Activated B cell treated with CpG ODN at 0.5 μM for 24 hours (primary cell): ENCODE data around the gene DSCAM. TPM values are rescaled to one million over a fixed set of nuclear protein-coding genes. Genes with fewer than 3 reads are reported as not detected.

Experiments
- ATAC-seq: fragments of 200-7000 bp; cut with Tn5 transposase; one replicate; pipeline ENCODE4 v1.10.0; 2021; ENCODE audit warnings: low read depth, mild to moderate bottlenecking, moderate library complexity
- CTCF ChIA-PET: fragments of 350-600 bp; sonication (Branson Sonifier 250); formaldehyde crosslinking; loops from one replicate; lab custom pipeline; 2021; ENCODE audit warnings: antibody characterized with exemption; lab: Charles Lee
- POLR2A ChIA-PET: fragments of 350-600 bp; sonication (Branson Sonifier 250); formaldehyde crosslinking; loops from one replicate; lab custom pipeline; 2021; ENCODE audit warnings: antibody characterized with exemption; lab: Charles Lee
- DNase-seq: peaks from one replicate; pipeline ENCODE4 v3.0.0; 2022
- H3K27ac Mint-ChIP-seq: one replicate; pipeline ENCODE4 v1.8.0; 2020; ENCODE audit warnings: mixed read lengths
- H3K27me3 Mint-ChIP-seq: one replicate; pipeline ENCODE4 v1.8.0; 2021; ENCODE audit warnings: mixed read lengths
- H3K36me3 Mint-ChIP-seq: one replicate; pipeline ENCODE4 v1.8.0; 2021; ENCODE audit warnings: low read depth, mixed read lengths
- H3K4me1 Mint-ChIP-seq: one replicate; pipeline ENCODE4 v1.8.0; 2021; ENCODE audit warnings: mixed read lengths
- H3K4me3 Mint-ChIP-seq: one replicate; pipeline ENCODE4 v1.8.0; 2020; ENCODE audit warnings: mild to moderate bottlenecking, mixed read lengths
- H3K9me3 Mint-ChIP-seq: one replicate; pipeline ENCODE4 v1.8.0; 2020; ENCODE audit warnings: mixed read lengths
- intact Hi-C: fragments of 100-400 bp; cut with micrococcal nuclease; formaldehyde crosslinking; loops from one replicate; pipeline ENCODE4 v1.15.1; 2024
- total RNA-seq: library from RNA; stranded (reverse); gene quantifications from 2 replicates; pipeline ENCODE4 v1.2.3, GENCODE V29; 2022
- TF ChIP-seq, protein P1 (sequence below): fragments of 200-600 bp; IDR thresholded peaks from one replicate; pipeline ENCODE4 v1.8.0; 2022; ENCODE audit warnings: antibody characterized with exemption, mild to moderate bottlenecking

DSCAM gene
- total RNA-seq, 1 donor from 2014 or later, result not detected

DNA sequence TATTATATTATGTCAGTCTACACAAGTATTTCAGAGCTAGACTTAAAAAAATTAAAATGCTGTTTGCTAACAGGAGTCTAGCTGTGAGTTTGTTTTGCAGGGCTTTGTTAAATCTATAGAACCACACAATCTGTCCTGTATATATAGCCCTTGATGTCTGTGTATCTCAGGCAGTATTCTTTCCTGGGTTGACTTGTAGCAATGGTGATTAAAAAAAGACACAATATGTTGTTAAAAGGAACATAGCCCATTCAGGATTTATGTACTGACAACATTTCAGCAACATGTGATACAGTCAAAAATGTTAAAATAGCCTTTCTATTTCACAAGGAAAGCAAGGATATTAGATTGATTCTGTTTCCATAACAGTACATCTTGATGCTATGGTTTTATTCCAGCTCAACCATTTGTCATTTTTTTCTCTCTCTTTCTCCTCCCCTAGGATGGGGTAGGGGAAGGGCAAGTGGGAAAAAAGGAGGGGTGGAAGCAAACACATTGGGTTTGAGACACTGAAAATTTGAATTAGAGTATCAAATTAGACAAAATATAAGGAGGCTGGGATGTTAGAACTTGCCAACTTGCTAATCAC, 139.2 kb downstream of the DSCAM start:
- H3K27ac Mint-ChIP-seq, result no peak overlapping the region
- H3K4me3 Mint-ChIP-seq, result no peak overlapping the region
- intact Hi-C loops, result no loop called here
- no peaks in the 10 kb centered on the region for H3K36me3 Mint-ChIP-seq
- H3K27me3 Mint-ChIP-seq, result no peaks in the 10 kb centered on the region
- DNase-seq (no peak), ATAC-seq (no peak)
- POLR2A ChIA-PET, result no interaction called here
- H3K9me3 Mint-ChIP-seq, result peaks cover 2% of the 10 kb centered on the region
- no peaks in the 10 kb centered on the region for H3K4me1 Mint-ChIP-seq
- TF ChIP-seq, protein P1, sequence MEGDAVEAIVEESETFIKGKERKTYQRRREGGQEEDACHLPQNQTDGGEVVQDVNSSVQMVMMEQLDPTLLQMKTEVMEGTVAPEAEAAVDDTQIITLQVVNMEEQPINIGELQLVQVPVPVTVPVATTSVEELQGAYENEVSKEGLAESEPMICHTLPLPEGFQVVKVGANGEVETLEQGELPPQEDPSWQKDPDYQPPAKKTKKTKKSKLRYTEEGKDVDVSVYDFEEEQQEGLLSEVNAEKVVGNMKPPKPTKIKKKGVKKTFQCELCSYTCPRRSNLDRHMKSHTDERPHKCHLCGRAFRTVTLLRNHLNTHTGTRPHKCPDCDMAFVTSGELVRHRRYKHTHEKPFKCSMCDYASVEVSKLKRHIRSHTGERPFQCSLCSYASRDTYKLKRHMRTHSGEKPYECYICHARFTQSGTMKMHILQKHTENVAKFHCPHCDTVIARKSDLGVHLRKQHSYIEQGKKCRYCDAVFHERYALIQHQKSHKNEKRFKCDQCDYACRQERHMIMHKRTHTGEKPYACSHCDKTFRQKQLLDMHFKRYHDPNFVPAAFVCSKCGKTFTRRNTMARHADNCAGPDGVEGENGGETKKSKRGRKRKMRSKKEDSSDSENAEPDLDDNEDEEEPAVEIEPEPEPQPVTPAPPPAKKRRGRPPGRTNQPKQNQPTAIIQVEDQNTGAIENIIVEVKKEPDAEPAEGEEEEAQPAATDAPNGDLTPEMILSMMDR, result no peak
- CTCF ChIA-PET, result no interaction called here

DNA sequence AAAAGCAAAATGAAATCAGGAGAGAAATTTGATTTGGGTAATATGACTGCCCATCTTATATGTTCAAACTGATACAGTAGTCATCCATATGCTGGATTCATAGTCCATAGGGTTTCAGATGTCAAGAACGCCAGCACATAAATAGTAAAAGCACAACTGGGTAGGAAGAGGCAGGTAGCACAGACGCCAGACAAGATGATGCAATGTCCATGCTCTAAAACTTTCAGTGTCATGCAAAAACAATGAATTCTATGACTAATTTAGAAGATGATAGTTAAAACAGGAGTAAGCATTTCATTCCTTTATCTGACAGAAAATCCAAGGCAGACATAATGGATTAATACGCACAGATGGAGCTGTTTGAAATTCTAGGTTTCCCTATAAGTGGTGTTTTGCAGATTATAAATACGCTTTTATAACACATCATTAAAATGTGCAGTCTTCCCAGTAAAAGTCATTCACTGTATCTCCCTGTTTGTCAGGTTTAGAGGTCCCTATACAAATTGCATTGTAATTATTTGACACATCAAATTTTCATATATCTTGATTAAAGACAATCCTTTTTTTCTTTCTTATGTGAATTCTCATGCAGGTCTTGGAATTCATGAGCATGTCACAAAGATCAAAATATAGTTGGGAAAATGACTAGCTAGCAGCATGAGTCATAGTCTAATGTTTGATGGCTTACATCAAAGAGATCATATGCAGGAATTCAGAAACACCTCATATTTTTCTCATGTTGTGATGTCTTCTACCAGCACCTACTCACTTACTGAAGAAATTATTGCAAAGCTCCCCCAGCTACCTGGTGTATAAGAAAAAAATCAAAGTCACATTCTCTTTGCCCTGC, 139.9 kb downstream of the DSCAM start:
- intact Hi-C loops, result no loop called here
- Mint-ChIP-seq H3K27me3 (no peaks in the 10 kb centered on the region), H3K4me3 (no peak overlapping the region), H3K9me3 (peaks cover 2% of the 10 kb centered on the region), H3K4me1 (no peaks in the 10 kb centered on the region), H3K36me3 (no peaks in the 10 kb centered on the region), H3K27ac (no peak overlapping the region)
- no peak for DNase-seq
- ATAC-seq, result no peak
- ChIA-PET POLR2A (no interaction called here), CTCF (no interaction called here)
- TF ChIP-seq, protein P1, result no peak

DNA sequence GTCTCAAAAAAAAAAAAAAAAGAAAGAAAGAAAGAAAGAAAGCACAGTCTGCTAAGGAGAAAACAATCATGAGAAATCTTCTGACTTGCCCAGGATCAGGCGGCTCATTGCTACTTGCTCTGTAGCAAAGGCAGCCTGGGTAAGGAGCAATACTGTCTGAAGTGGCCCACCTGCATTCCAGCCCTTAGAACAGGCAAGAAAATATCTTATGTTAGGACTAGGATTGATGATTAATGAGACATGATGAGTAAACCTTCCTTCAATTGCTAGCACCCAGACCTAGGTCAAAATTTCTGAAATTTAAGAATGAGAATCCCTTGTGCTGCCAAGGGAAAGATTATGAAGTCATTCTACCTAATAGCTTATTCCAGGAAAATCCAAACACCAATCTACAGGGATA, 140.8 kb downstream of the DSCAM start:
- POLR2A ChIA-PET, result no interaction called here
- Mint-ChIP-seq H3K4me1 (no peaks in the 10 kb centered on the region), H3K9me3 (peaks cover 2% of the 10 kb centered on the region), H3K27ac (no peak overlapping the region), H3K36me3 (no peaks in the 10 kb centered on the region), H3K4me3 (no peak overlapping the region), H3K27me3 (no peaks in the 10 kb centered on the region)
- intact Hi-C loops, result no loop called here
- TF ChIP-seq, protein P1, result no peak
- no peak for DNase-seq
- CTCF ChIA-PET, result no interaction called here
- no peak for ATAC-seq

DNA sequence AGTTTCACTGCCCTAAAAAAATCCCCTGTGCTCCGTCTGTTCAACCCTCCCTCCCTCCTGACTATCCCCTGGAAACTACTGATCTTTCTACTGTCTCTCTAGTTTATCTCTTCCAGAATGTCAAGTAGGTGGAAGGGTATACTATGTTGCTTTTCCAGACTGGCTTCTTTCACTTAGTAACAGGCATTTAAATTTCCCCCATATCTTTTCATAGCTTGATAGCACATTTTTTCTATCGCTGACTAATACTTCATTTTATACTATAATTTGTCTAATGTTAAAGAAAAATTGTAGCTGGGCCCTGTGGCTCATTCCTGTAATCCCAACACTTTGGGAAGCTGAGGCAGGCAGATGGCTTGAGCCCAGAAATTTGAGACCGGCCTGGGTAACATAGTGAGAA, 142.8 kb downstream of the DSCAM start:
- DNase-seq (no peak), ATAC-seq (no peak)
- H3K36me3 Mint-ChIP-seq, result no peaks in the 10 kb centered on the region
- TF ChIP-seq, protein P1, result no peak
- POLR2A ChIA-PET, result no interaction called here
- no peaks in the 10 kb centered on the region for H3K4me1 Mint-ChIP-seq
- CTCF ChIA-PET, result interaction anchor here (0.6 kb wide), 1 partner anchor 127 kb away, joined by 3 read pairs; no protein-coding TSS in a partner anchor
- no peaks in the 10 kb centered on the region for H3K27me3 Mint-ChIP-seq
- no peak overlapping the region for H3K4me3 Mint-ChIP-seq
- intact Hi-C loops, result no loop called here
- peaks cover 6% of the 10 kb centered on the region for H3K9me3 Mint-ChIP-seq
- no peak overlapping the region for H3K27ac Mint-ChIP-seq

DNA sequence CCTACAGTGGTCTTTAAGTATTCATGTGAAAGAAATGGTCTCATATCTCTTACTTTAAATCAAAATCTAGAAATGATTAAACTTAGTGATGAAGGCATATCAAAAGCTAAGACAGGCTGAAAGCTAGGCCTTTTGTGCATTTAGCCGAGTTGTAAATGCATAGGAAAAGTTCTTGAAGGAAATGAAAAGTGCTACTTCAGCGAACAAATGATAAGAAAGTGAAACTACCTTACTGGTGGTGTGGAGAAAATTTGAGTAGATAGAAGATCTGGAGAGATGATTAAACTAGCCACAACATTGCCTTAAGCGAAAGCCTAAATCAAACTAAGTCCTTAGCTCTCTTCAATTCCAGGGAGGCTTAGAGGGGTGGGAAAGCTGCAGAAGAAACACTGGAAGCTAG, 147.6 kb downstream of the DSCAM start:
- Mint-ChIP-seq H3K27ac (no peak overlapping the region), H3K27me3 (no peaks in the 10 kb centered on the region), H3K36me3 (no peaks in the 10 kb centered on the region), H3K9me3 (peaks cover 7% of the 10 kb centered on the region), H3K4me1 (no peaks in the 10 kb centered on the region), H3K4me3 (no peak overlapping the region)
- DNase-seq (no peak), ATAC-seq (no peak)
- TF ChIP-seq, protein P1, result no peak
- intact Hi-C loops, result no loop called here
- CTCF ChIA-PET, result no interaction called here
- POLR2A ChIA-PET, result no interaction called here
